Stimulated activated CD4-positive, alpha-beta T cell treated with anti-CD3 and anti-CD28 coated beads, Interleukin-1b, Interleukin-23, amount 100 ng/mL, for 24 hours (primary cell): Measurements from ENCODE around the gene ACMSD.

Experiments
- DNase-seq, 4 experiments: peaks; one replicate each; pipeline ENCODE4 v3.0.0-alpha.2; 2020; ENCODE audit warnings: low read depth in 4 of 4, low spot score in 1 of 4

ACMSD gene

GRCh38 chr2:134944975-134945374 lies 106.6 kb downstream of the ACMSD start:
- DNase-seq = no peak

GRCh38 chr2:134946073-134946472 lies 107.7 kb downstream of the ACMSD start:
- DNase-seq = no peak

GRCh38 chr2:134949981-134950708 lies 111.7 kb downstream of the ACMSD start:
- no peak for DNase-seq

GRCh38 chr2:134950886-134951285 lies 112.5 kb downstream of the ACMSD start:
- DNase-seq = no peak
